Adrenal gland (tissue), 5 donors: ENCODE data around the gene AFF1.

ENCODE experiments used
- POLR2A ChIP-seq, 2 donors: fragments of 450-650 bp; IDR thresholded peaks; one replicate each; pipeline ENCODE4 v1.6.1; 2017; ENCODE audit warnings: antibody characterized with exemption in 2 of 2, mild to moderate bottlenecking in 2 of 2, moderate library complexity in 1 of 2
- TF ChIP-seq, protein P1 (sequence below), 6 experiments: fragments of 450-650 bp in 4 of 6; fragments of 200-600 bp in 2 of 6; sonication (generic) in 1 of 6; IDR thresholded peaks; 1 replicate in 5 of 6; 2 replicates in 1 of 6; pipeline versions ENCODE4 v1.5.1 to v1.8.0; 2016 to 2021; ENCODE audit warnings: antibody characterized with exemption in 6 of 6, mild to moderate bottlenecking in 2 of 6, moderate library complexity in 1 of 6
- donor health status: DM: no; HTN: no; CAD: no.

- TF ChIP-seq, protein P1, sequence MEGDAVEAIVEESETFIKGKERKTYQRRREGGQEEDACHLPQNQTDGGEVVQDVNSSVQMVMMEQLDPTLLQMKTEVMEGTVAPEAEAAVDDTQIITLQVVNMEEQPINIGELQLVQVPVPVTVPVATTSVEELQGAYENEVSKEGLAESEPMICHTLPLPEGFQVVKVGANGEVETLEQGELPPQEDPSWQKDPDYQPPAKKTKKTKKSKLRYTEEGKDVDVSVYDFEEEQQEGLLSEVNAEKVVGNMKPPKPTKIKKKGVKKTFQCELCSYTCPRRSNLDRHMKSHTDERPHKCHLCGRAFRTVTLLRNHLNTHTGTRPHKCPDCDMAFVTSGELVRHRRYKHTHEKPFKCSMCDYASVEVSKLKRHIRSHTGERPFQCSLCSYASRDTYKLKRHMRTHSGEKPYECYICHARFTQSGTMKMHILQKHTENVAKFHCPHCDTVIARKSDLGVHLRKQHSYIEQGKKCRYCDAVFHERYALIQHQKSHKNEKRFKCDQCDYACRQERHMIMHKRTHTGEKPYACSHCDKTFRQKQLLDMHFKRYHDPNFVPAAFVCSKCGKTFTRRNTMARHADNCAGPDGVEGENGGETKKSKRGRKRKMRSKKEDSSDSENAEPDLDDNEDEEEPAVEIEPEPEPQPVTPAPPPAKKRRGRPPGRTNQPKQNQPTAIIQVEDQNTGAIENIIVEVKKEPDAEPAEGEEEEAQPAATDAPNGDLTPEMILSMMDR (IDR thresholded peaks at IDR 0.05): no peak
- TF ChIP-seq POLR2A (IDR thresholded peaks at IDR 0.05): no peak
Measured at GRCh38 chr4:87034527-87034926, 99.7 kb downstream of the AFF1 start.
